HEK293 (cell line): ENCODE measurements around the gene FOSB.

Experiments used
- GFI1B ChIP-seq: fragments of 450-650 bp; formaldehyde crosslinking; IDR thresholded peaks from 2 replicates; pipeline ENCODE4 v1.5.1; 2016; ENCODE audit warnings: missing biosample characterization, missing genetic modification characterization
- MZF1 ChIP-seq: fragments of 450-650 bp; formaldehyde crosslinking; IDR thresholded peaks from 2 replicates; pipeline ENCODE4 v1.5.1; 2017; ENCODE audit warnings: missing biosample characterization, missing genetic modification characterization, borderline replicate concordance
- SP3 ChIP-seq: fragments of 450-650 bp; formaldehyde crosslinking; IDR thresholded peaks from 2 replicates; pipeline ENCODE4 v1.5.1; 2016; ENCODE audit warnings: missing biosample characterization, missing genetic modification characterization
- TCF7L2 ChIP-seq: IDR thresholded peaks from 2 replicates; pipeline ENCODE4 v1.6.1; 2011; ENCODE audit warnings: low read depth, mild to moderate bottlenecking, inconsistent platforms, low read length, moderate library complexity, borderline replicate concordance
- YY1 ChIP-seq: fragments of 450-650 bp; formaldehyde crosslinking; IDR thresholded peaks from 2 replicates; pipeline ENCODE4 v1.5.1; 2018; ENCODE audit warnings: missing biosample characterization, missing genetic modification characterization
- YY2 ChIP-seq: fragments of 450-650 bp; formaldehyde crosslinking; IDR thresholded peaks from 2 replicates; pipeline ENCODE4 v1.5.1; 2016; ENCODE audit warnings: missing biosample characterization, missing genetic modification characterization
- ZNF112 ChIP-seq: fragments of 450-650 bp; formaldehyde crosslinking; IDR thresholded peaks from 2 replicates; pipeline ENCODE4 v1.5.0; 2017; ENCODE audit warnings: missing biosample characterization, missing genetic modification characterization
- ZNF146 ChIP-seq: fragments of 450-650 bp; formaldehyde crosslinking; IDR thresholded peaks from 2 replicates; pipeline ENCODE4 v1.5.1; 2016; ENCODE audit warnings: missing biosample characterization, missing genetic modification characterization
- ZNF18 ChIP-seq: fragments of 450-650 bp; formaldehyde crosslinking; IDR thresholded peaks from 2 replicates; pipeline ENCODE4 v1.5.1; 2016; ENCODE audit warnings: missing biosample characterization, missing genetic modification characterization
- ZNF202 ChIP-seq: fragments of 450-650 bp; formaldehyde crosslinking; IDR thresholded peaks from 2 replicates; pipeline ENCODE4 v1.5.1; 2016; ENCODE audit warnings: missing biosample characterization, missing genetic modification characterization, borderline replicate concordance
- ZNF248 ChIP-seq: fragments of 450-650 bp; formaldehyde crosslinking; IDR thresholded peaks from 2 replicates; pipeline ENCODE4 v1.5.1; 2017; ENCODE audit warnings: missing biosample characterization, missing genetic modification characterization
- ZNF292 ChIP-seq: fragments of 450-650 bp; formaldehyde crosslinking; IDR thresholded peaks from 2 replicates; pipeline ENCODE4 v1.5.1; 2016; ENCODE audit warnings: low read depth, missing biosample characterization, missing genetic modification characterization, borderline replicate concordance
- ZNF350 ChIP-seq: fragments of 450-650 bp; formaldehyde crosslinking; IDR thresholded peaks from 2 replicates; pipeline ENCODE4 v1.5.0; 2017; ENCODE audit warnings: missing biosample characterization, mild to moderate bottlenecking, missing genetic modification characterization
- ZNF518A ChIP-seq: fragments of 450-650 bp; formaldehyde crosslinking; conservative IDR thresholded peaks from 2 replicates; pipeline ENCODE4 v1.5.1; 2016; ENCODE audit warnings: low read depth, missing biosample characterization, missing genetic modification characterization
- ZNF585B ChIP-seq: fragments of 450-650 bp; formaldehyde crosslinking; IDR thresholded peaks from 2 replicates; pipeline ENCODE4 v1.5.1; 2016; ENCODE audit warnings: missing biosample characterization, missing genetic modification characterization
- ZNF837 ChIP-seq: fragments of 450-650 bp; formaldehyde crosslinking; IDR thresholded peaks from 2 replicates; pipeline ENCODE4 v1.5.1; 2016; ENCODE audit warnings: missing biosample characterization, missing genetic modification characterization
- ZSCAN23 ChIP-seq: fragments of 450-650 bp; formaldehyde crosslinking; IDR thresholded peaks from 2 replicates; pipeline ENCODE4 v1.5.1; 2016; ENCODE audit warnings: missing biosample characterization, missing genetic modification characterization
- TF ChIP-seq, protein P1 (sequence below): fragments of 450-650 bp; formaldehyde crosslinking; IDR thresholded peaks from 2 replicates; pipeline ENCODE4 v1.5.1; 2016; ENCODE audit warnings: missing biosample characterization, missing genetic modification characterization
- TF ChIP-seq, protein P2 (sequence below): fragments of 450-650 bp; formaldehyde crosslinking; IDR thresholded peaks from 2 replicates; pipeline ENCODE4 v1.5.1; 2016; ENCODE audit warnings: missing biosample characterization, missing genetic modification characterization
- TF ChIP-seq, protein P3 (sequence below): fragments of 450-650 bp; IDR thresholded peaks from 2 replicates; pipeline ENCODE4 v1.5.1; 2018; ENCODE audit warnings: missing biosample characterization, mild to moderate bottlenecking, missing genetic modification characterization
- TF ChIP-seq, protein P4 (sequence below): fragments of 450-650 bp; formaldehyde crosslinking; IDR thresholded peaks from 2 replicates; pipeline ENCODE4 v1.5.1; 2016; ENCODE audit warnings: missing biosample characterization, missing genetic modification characterization

Gene FOSB

DNA sequence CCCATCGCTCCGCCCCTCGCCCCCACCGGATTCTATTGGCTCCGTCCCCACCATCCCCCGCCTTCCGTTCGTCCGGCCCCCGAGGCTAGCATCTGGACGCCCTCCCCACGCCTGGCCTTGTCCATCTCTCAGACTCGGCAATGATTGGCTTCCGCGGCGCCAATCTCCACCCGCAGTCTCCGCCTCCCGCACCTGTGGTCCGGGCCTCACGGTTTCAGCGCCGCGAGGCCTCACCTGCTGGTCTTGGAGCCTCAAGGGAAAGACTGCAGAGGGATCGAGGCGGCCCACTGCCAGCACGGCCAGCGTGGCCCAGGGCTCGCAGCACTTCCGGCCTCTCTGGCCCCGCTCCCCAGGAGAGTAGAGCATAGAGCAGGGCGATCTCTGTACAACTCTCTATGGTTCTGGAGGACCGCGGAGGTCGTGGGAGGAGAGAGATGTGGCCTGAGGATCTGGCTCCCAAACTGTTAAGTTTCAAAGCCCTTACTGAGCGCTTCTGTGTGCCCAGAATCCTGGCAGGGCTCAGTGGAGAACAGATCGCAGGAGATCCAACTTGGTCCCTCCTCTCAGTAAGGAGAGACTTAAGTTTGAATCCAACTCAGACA lies 44.1 kb upstream of the FOSB start, which contains the start of gene ERCC1 (continued):
- TF ChIP-seq ZNF248 (tag by site-specific recombination) (no peak), ZNF837 (tag by site-specific recombination) (no peak), ZNF18 (tag by site-specific recombination) (no peak), SP3 (tag by site-specific recombination) (peak; percentile 94), ZSCAN23 (tag by site-specific recombination) (no peak), MZF1 (tag by site-specific recombination) (no peak), ZNF292 (tag by site-specific recombination) (no peak), ZNF585B (tag by site-specific recombination) (no peak), ZNF112 (no peak), ZNF350 (tag by site-specific recombination) (no peak), ZNF202 (no peak), YY2 (tag by site-specific recombination) (no peak), TCF7L2 (no peak), ZNF518A (peak; percentile 59), YY1 (tag by site-specific recombination) (no peak; the same call in 1 of the 2 replicates), ZNF146 (tag by site-specific recombination) (no peak), GFI1B (tag by site-specific recombination) (no peak)
- TF ChIP-seq, protein P1, sequence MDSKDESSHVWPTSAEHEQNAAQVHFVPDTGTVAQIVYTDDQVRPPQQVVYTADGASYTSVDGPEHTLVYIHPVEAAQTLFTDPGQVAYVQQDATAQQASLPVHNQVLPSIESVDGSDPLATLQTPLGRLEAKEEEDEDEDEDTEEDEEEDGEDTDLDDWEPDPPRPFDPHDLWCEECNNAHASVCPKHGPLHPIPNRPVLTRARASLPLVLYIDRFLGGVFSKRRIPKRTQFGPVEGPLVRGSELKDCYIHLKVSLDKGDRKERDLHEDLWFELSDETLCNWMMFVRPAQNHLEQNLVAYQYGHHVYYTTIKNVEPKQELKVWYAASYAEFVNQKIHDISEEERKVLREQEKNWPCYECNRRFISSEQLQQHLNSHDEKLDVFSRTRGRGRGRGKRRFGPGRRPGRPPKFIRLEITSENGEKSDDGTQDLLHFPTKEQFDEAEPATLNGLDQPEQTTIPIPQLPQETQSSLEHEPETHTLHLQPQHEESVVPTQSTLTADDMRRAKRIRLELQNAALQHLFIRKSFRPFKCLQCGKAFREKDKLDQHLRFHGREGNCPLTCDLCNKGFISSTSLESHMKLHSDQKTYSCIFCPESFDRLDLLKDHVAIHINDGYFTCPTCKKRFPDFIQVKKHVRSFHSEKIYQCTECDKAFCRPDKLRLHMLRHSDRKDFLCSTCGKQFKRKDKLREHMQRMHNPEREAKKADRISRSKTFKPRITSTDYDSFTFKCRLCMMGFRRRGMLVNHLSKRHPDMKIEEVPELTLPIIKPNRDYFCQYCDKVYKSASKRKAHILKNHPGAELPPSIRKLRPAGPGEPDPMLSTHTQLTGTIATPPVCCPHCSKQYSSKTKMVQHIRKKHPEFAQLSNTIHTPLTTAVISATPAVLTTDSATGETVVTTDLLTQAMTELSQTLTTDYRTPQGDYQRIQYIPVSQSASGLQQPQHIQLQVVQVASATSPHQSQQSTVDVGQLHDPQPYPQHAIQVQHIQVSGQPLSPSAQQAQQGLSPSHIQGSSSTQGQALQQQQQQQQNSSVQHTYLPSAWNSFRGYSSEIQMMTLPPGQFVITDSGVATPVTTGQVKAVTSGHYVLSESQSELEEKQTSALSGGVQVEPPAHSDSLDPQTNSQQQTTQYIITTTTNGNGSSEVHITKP (tag by site-specific recombination) = peak; percentile 80
- TF ChIP-seq, protein P2, sequence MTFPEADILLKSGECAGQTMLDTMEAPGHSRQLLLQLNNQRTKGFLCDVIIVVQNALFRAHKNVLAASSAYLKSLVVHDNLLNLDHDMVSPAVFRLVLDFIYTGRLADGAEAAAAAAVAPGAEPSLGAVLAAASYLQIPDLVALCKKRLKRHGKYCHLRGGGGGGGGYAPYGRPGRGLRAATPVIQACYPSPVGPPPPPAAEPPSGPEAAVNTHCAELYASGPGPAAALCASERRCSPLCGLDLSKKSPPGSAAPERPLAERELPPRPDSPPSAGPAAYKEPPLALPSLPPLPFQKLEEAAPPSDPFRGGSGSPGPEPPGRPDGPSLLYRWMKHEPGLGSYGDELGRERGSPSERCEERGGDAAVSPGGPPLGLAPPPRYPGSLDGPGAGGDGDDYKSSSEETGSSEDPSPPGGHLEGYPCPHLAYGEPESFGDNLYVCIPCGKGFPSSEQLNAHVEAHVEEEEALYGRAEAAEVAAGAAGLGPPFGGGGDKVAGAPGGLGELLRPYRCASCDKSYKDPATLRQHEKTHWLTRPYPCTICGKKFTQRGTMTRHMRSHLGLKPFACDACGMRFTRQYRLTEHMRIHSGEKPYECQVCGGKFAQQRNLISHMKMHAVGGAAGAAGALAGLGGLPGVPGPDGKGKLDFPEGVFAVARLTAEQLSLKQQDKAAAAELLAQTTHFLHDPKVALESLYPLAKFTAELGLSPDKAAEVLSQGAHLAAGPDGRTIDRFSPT (tag by site-specific recombination) = no peak
- TF ChIP-seq, protein P3, sequence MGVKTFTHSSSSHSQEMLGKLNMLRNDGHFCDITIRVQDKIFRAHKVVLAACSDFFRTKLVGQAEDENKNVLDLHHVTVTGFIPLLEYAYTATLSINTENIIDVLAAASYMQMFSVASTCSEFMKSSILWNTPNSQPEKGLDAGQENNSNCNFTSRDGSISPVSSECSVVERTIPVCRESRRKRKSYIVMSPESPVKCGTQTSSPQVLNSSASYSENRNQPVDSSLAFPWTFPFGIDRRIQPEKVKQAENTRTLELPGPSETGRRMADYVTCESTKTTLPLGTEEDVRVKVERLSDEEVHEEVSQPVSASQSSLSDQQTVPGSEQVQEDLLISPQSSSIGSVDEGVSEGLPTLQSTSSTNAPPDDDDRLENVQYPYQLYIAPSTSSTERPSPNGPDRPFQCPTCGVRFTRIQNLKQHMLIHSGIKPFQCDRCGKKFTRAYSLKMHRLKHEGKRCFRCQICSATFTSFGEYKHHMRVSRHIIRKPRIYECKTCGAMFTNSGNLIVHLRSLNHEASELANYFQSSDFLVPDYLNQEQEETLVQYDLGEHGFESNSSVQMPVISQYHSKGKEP (tag by site-specific recombination) = no peak
- TF ChIP-seq, protein P4, sequence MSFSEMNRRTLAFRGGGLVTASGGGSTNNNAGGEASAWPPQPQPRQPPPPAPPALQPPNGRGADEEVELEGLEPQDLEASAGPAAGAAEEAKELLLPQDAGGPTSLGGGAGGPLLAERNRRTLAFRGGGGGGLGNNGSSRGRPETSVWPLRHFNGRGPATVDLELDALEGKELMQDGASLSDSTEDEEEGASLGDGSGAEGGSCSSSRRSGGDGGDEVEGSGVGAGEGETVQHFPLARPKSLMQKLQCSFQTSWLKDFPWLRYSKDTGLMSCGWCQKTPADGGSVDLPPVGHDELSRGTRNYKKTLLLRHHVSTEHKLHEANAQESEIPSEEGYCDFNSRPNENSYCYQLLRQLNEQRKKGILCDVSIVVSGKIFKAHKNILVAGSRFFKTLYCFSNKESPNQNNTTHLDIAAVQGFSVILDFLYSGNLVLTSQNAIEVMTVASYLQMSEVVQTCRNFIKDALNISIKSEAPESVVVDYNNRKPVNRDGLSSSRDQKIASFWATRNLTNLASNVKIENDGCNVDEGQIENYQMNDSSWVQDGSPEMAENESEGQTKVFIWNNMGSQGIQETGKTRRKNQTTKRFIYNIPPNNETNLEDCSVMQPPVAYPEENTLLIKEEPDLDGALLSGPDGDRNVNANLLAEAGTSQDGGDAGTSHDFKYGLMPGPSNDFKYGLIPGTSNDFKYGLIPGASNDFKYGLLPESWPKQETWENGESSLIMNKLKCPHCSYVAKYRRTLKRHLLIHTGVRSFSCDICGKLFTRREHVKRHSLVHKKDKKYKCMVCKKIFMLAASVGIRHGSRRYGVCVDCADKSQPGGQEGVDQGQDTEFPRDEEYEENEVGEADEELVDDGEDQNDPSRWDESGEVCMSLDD (tag by site-specific recombination) = no peak
